A549 (cell line): ENCODE data around the gene DNAH8. TPM values are rescaled to one million over a fixed set of nuclear protein-coding genes. Genes with fewer than 3 reads are reported as not detected.

Source experiments
- ATAC-seq, 2 experiments: fragments of 200-7000 bp in 1 of 2; fragments of >200 bp in 1 of 2; cut with Nextera tagmentation in 1 of 2; cut with Tn5 transposase in 1 of 2; 3 replicates each; pipeline versions ENCODE4 v1.8.0 to v1.9.1; 2018 to 2020; ENCODE audit warnings: mild to moderate bottlenecking in 1 of 2, moderate library complexity in 1 of 2
- CTCF ChIA-PET: fragments of 300-600 bp; sonication (Branson Sonifier 250); formaldehyde crosslinking; extraction: SDS; loops from one replicate; lab custom pipeline; 2021; ENCODE audit warnings: antibody characterized with exemption, inconsistent platforms; lab: Yijun Ruan, JAX
- POLR2A ChIA-PET: fragments of 350-600 bp; formaldehyde crosslinking; extraction: SDS; loops from one replicate; lab custom pipeline; 2021; ENCODE audit warnings: antibody characterized with exemption, inconsistent platforms; lab: Yijun Ruan, JAX
- DNase-seq, 2 experiments: peaks; one replicate each; pipeline versions ENCODE4 v3.0.0 to v3.0.0-alpha.2; 2011 to 2016; ENCODE audit warnings: low read depth in 1 of 2, low spot score in 1 of 2
- FAIRE-seq: peaks from 2 replicates; lab custom pipeline; 2011; peaks lifted over from hg19 to GRCh38; lab: Jason Lieb, UNC
- H3K27ac ChIP-seq, 2 experiments: fragments of >200 bp; sonication (Bioruptor Twin); formaldehyde crosslinking; 3 replicates each; pipeline ENCODE4 v1.5.1; 2016 to 2017
- H3K4me1 ChIP-seq: fragments of >200 bp; sonication (Bioruptor Twin); formaldehyde crosslinking; 3 replicates; pipeline ENCODE4 v1.6.1; 2016
- H3K4me2 ChIP-seq: fragments of >200 bp; sonication (Bioruptor Twin); formaldehyde crosslinking; 3 replicates; pipeline ENCODE4 v1.6.1; 2016
- H3K4me3 ChIP-seq: fragments of >200 bp; sonication (Bioruptor Twin); formaldehyde crosslinking; 3 replicates; pipeline ENCODE4 v1.5.1; 2016
- H3K9me3 ChIP-seq: fragments of >200 bp; sonication (Bioruptor Twin); formaldehyde crosslinking; 3 replicates; pipeline ENCODE4 v1.6.1; 2016
- ATOH8 ChIP-seq: fragments of 250-450 bp; sonication (Bioruptor Pico); IDR thresholded peaks from 2 replicates; pipeline ENCODE4 v1.5.0; 2020; ENCODE audit warnings: low read depth, mild to moderate bottlenecking, moderate library complexity
- CBX8 ChIP-seq: fragments of 200-600 bp; sonication (generic); IDR thresholded peaks from 2 replicates; pipeline ENCODE4 v1.6.1; 2016
- CEBPB ChIP-seq, 2 experiments: fragments of >200 bp in 1 of 2; sonication (Bioruptor Twin) in 1 of 2; formaldehyde crosslinking in 1 of 2; IDR thresholded peaks; 2 replicates each; pipeline ENCODE4 v1.6.1; 2012 to 2016
- CHD2 ChIP-seq: fragments of 150-350 bp; IDR thresholded peaks from 2 replicates; pipeline ENCODE4 v1.6.1; 2014; ENCODE audit warnings: low read length; ENCODE audit not compliant: partially characterized antibody
- CHD4 ChIP-seq: fragments of 200-600 bp; sonication (generic); IDR thresholded peaks from 2 replicates; pipeline ENCODE4 v1.6.1; 2016; ENCODE audit warnings: antibody characterized with exemption, mild to moderate bottlenecking, borderline replicate concordance
- GATA3 ChIP-seq: IDR thresholded peaks from 2 replicates; pipeline ENCODE4 v1.6.1; 2012; ENCODE audit warnings: borderline replicate concordance
- HES2 ChIP-seq: fragments of >200 bp; sonication (Bioruptor Twin); formaldehyde crosslinking; IDR thresholded peaks from 2 replicates; pipeline ENCODE4 v1.6.1; 2016
- HEYL ChIP-seq: fragments of 250-450 bp; sonication (Bioruptor Pico); IDR thresholded peaks from 2 replicates; pipeline ENCODE4 v1.8.0; 2021; ENCODE audit warnings: mild to moderate bottlenecking, moderate library complexity
- HOXB5 ChIP-seq: fragments of 250-450 bp; sonication (Bioruptor Pico); IDR thresholded peaks from 2 replicates; pipeline ENCODE4 v1.5.0; 2020; ENCODE audit warnings: mild to moderate bottlenecking, moderate library complexity
- KDM1A ChIP-seq: fragments of 200-600 bp; sonication (generic); IDR thresholded peaks from 2 replicates; pipeline ENCODE4 v1.6.1; 2016; ENCODE audit warnings: low read depth, mild to moderate bottlenecking
- KDM5A ChIP-seq: fragments of 200-600 bp; sonication (generic); IDR thresholded peaks from 2 replicates; pipeline ENCODE4 v1.6.1; 2016; ENCODE audit warnings: antibody characterized with exemption, mild to moderate bottlenecking
- MAFK ChIP-seq: fragments of 450-650 bp; IDR thresholded peaks from 2 replicates; pipeline ENCODE4 v1.6.1; 2014; ENCODE audit not compliant: partially characterized antibody
- MAX ChIP-seq: IDR thresholded peaks from 2 replicates; pipeline ENCODE4 v1.6.1; 2012
- MAZ ChIP-seq: fragments of 150-350 bp; IDR thresholded peaks from 2 replicates; pipeline ENCODE4 v1.6.1; 2014; ENCODE audit warnings: antibody characterized with exemption, low read depth, low read length, borderline replicate concordance
- NFE2L2 ChIP-seq: fragments of 150-350 bp; conservative IDR thresholded peaks from 2 replicates; pipeline ENCODE4 v1.6.1; 2014; ENCODE audit warnings: low read length
- NPAS2 ChIP-seq: fragments of 250-450 bp; sonication (Bioruptor Pico); IDR thresholded peaks from 2 replicates; pipeline ENCODE4 v1.8.0; 2022; ENCODE audit warnings: mild to moderate bottlenecking, moderate library complexity, borderline replicate concordance
- POLR2AphosphoS2 ChIP-seq: conservative IDR thresholded peaks from 2 replicates; pipeline ENCODE4 v1.6.1; 2012; ENCODE audit warnings: low read length, improper control_type of control experiment, inconsistent platforms
- RFX5 ChIP-seq: fragments of 450-650 bp; IDR thresholded peaks from 2 replicates; pipeline ENCODE4 v1.7.1; 2014; ENCODE audit warnings: antibody characterized with exemption, mild to moderate bottlenecking, moderate library complexity
- TP53 ChIP-seq: fragments of 250-450 bp; sonication (Bioruptor Pico); IDR thresholded peaks from 2 replicates; pipeline ENCODE4 v1.5.0; 2021; ENCODE audit warnings: mild to moderate bottlenecking, moderate library complexity
- ZNF302 ChIP-seq: fragments of 250-450 bp; sonication (Bioruptor Pico); IDR thresholded peaks from 2 replicates; pipeline ENCODE4 v1.9.0; 2021; ENCODE audit warnings: inconsistent platforms, mild to moderate bottlenecking, moderate library complexity
- WGBS: methylation state at CpG from one replicate; pipeline ENCODE4 v1.1.6; 2017; ENCODE audit errors: missing lambda C conversion rate; 5-methylcytosine and 5-hydroxymethylcytosine counted together
- polyA plus RNA-seq, 4 experiments: library from polyadenylated mRNA; depleted of rRNA in 3 of 4; stranded (reverse); fragments of >200 nt; fragmentation: RNase III in 1 of 4; extraction: RNeasy Plus Mini Kit Qiagen cat#74134 plus additional on column Dnase treatment in 1 of 4; gene quantifications; 2 replicates in 3 of 4; 3 replicates in 1 of 4; pipeline ENCODE4 v1.2.3, GENCODE V29; 2011 to 2017
- TF ChIP-seq, protein P1 (sequence below): fragments of 200-600 bp; sonication (generic); IDR thresholded peaks from 2 replicates; pipeline ENCODE4 v1.6.1; 2016; ENCODE audit warnings: antibody characterized with exemption, mild to moderate bottlenecking, moderate library complexity
- TF ChIP-seq, protein P2 (sequence below): fragments of 250-450 bp; sonication (Bioruptor Pico); IDR thresholded peaks from 2 replicates; pipeline ENCODE4 v1.5.0; 2021; ENCODE audit warnings: mild to moderate bottlenecking, moderate library complexity, borderline replicate concordance
- TF ChIP-seq, protein P3 (sequence below): fragments of 450-650 bp; IDR thresholded peaks from 2 replicates; pipeline ENCODE4 v1.6.1; 2014; ENCODE audit warnings: antibody characterized with exemption

The DNAH8 gene
- polyA plus RNA-seq, 2 of the 4 experiments (the other 2 are of a cell fraction) = not detected

- H3K4me2 ChIP-seq = no peak overlapping the region
- no peak overlapping the region for H3K27ac ChIP-seq
- H3K9me3 ChIP-seq = no peaks in the 10 kb centered on the region
- FAIRE-seq = no peak
- no peak for DNase-seq
- TF ChIP-seq TP53 (CRISPR knock-in tag) = no peak
- no peak for TF ChIP-seq ATOH8
- no peak for TF ChIP-seq CHD4
- no peak for TF ChIP-seq GATA3
- no peak for TF ChIP-seq CBX8
- TF ChIP-seq KDM1A = no peak
- TF ChIP-seq HES2 = no peak
- no peak for TF ChIP-seq RFX5
- TF ChIP-seq, protein P1, sequence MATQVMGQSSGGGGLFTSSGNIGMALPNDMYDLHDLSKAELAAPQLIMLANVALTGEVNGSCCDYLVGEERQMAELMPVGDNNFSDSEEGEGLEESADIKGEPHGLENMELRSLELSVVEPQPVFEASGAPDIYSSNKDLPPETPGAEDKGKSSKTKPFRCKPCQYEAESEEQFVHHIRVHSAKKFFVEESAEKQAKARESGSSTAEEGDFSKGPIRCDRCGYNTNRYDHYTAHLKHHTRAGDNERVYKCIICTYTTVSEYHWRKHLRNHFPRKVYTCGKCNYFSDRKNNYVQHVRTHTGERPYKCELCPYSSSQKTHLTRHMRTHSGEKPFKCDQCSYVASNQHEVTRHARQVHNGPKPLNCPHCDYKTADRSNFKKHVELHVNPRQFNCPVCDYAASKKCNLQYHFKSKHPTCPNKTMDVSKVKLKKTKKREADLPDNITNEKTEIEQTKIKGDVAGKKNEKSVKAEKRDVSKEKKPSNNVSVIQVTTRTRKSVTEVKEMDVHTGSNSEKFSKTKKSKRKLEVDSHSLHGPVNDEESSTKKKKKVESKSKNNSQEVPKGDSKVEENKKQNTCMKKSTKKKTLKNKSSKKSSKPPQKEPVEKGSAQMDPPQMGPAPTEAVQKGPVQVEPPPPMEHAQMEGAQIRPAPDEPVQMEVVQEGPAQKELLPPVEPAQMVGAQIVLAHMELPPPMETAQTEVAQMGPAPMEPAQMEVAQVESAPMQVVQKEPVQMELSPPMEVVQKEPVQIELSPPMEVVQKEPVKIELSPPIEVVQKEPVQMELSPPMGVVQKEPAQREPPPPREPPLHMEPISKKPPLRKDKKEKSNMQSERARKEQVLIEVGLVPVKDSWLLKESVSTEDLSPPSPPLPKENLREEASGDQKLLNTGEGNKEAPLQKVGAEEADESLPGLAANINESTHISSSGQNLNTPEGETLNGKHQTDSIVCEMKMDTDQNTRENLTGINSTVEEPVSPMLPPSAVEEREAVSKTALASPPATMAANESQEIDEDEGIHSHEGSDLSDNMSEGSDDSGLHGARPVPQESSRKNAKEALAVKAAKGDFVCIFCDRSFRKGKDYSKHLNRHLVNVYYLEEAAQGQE = no peak
- no peak for TF ChIP-seq NFE2L2
- no peak for TF ChIP-seq POLR2AphosphoS2
- no peak for TF ChIP-seq MAZ
- TF ChIP-seq KDM5A = no peak
- no peak for TF ChIP-seq HOXB5 (CRISPR knock-in tag)
- TF ChIP-seq, protein P2, sequence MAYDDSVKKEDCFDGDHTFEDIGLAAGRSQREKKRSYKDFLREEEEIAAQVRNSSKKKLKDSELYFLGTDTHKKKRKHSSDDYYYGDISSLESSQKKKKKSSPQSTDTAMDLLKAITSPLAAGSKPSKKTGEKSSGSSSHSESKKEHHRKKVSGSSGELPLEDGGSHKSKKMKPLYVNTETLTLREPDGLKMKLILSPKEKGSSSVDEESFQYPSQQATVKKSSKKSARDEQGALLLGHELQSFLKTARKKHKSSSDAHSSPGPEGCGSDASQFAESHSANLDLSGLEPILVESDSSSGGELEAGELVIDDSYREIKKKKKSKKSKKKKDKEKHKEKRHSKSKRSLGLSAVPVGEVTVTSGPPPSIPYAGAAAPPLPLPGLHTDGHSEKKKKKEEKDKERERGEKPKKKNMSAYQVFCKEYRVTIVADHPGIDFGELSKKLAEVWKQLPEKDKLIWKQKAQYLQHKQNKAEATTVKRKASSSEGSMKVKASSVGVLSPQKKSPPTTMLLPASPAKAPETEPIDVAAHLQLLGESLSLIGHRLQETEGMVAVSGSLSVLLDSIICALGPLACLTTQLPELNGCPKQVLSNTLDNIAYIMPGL (CRISPR knock-in tag) = no peak
- TF ChIP-seq, all 56 proteins: peak for 0
- no peak for ATAC-seq
- ChIA-PET CTCF (interaction anchor here (0.7 kb wide), 1 partner anchor 8 kb away, joined by 3 read pairs; no protein-coding TSS in a partner anchor), POLR2A (no interaction called here)
- 100% methylated on average over 1 of the region's 1 CpG for WGBS
- H3K4me1 ChIP-seq = no peaks in the 10 kb centered on the region
- no peak overlapping the region for H3K4me3 ChIP-seq
These were observed 38.1 kb upstream of the DNAH8 start for GRCh38 chr6:38676974-38677544.

DNA sequence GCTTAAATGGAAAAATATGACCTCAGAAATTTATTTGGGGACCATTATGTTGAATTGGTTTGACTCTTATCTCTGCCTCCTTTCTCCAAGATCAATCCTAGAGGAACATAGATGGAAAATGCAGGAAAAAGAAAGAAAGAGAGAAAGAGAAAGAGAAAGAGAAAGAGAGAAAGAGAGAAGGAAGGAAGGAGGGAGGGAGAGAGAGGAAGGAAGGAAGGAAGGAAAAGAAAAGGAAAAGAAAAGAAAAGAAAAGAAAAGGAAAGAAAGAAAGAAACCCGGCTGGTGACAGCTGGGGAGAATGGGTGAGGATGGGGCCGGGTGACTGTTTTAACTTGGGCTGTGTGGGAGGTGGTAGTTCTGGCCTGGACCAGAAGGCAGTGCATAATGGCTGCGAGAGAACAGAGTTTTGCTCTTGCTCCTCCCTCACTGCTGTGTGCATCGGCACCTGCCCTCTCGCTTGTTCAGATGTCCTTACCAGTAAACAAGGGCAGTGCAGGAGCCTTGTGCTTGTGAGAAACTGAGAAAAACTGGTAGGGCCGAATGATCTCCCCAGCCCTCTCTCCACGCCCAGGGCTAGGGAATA lies 36.8 kb upstream of the DNAH8 start:
- no peak for TF ChIP-seq HEYL (CRISPR knock-in tag)
- TF ChIP-seq CHD2 = no peak
- TF ChIP-seq ZNF302 (CRISPR knock-in tag) = no peak
- no peak for TF ChIP-seq MAZ
- TF ChIP-seq, protein P3, sequence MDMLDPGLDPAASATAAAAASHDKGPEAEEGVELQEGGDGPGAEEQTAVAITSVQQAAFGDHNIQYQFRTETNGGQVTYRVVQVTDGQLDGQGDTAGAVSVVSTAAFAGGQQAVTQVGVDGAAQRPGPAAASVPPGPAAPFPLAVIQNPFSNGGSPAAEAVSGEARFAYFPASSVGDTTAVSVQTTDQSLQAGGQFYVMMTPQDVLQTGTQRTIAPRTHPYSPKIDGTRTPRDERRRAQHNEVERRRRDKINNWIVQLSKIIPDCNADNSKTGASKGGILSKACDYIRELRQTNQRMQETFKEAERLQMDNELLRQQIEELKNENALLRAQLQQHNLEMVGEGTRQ = no peak
- TF ChIP-seq CHD4 = no peak
- no peak for TF ChIP-seq MAFK
- no peak for TF ChIP-seq MAX
- no peak for TF ChIP-seq POLR2AphosphoS2
- no peak for TF ChIP-seq CBX8
- TF ChIP-seq RFX5 = no peak
- TF ChIP-seq ATOH8 = no peak
- no peak for TF ChIP-seq CEBPB (IDR thresholded peaks at IDR 0.05)
- no peak for TF ChIP-seq NPAS2 (CRISPR knock-in tag)
- no peak for TF ChIP-seq KDM1A
- no peak for TF ChIP-seq KDM5A
- Histone ChIP-seq H3K27ac (no peak overlapping the region), H3K4me1 (no peaks in the 10 kb centered on the region), H3K4me2 (no peak overlapping the region), H3K9me3 (no peaks in the 10 kb centered on the region), H3K4me3 (no peak overlapping the region)
- ATAC-seq = no peak
- no peak for DNase-seq
- CTCF ChIA-PET = interaction anchor here (0.7 kb wide), 1 partner anchor 9 kb away, joined by 3 read pairs; no protein-coding TSS in a partner anchor
- WGBS = 90% methylated on average over 7 of the region's 7 CpGs
- no peak for FAIRE-seq
- POLR2A ChIA-PET = no interaction called here
